Neural cell (in vitro differentiated cells): Measurements from ENCODE around the gene SALL4. TPM values are rescaled to one million over a fixed set of nuclear protein-coding genes. Genes with fewer than 3 reads are reported as not detected.

Source experiments
- H2AFZ ChIP-seq: fragments of 200-600, 300-800 bp; sonication (generic), shearing (Covaris generic); 2 replicates; pipeline ENCODE4 v1.6.0; 2014; ENCODE audit warnings: low read depth, mild to moderate bottlenecking, antibody characterized with exemption, low read length, moderate library complexity
- H3F3A ChIP-seq: fragments of 200-600 bp; shearing (Covaris generic); 2 replicates; pipeline ENCODE4 v1.6.1; 2016; ENCODE audit warnings: mild to moderate bottlenecking, moderate library complexity, mixed read lengths, antibody characterized with exemption, low read length; ENCODE audit not compliant: insufficient read depth, poor library complexity, severe bottlenecking
- H3K27ac ChIP-seq: fragments of 200-600, 300-800 bp; sonication (generic), shearing (Covaris generic); 2 replicates; pipeline ENCODE4 v1.5.1; 2014; ENCODE audit warnings: mild to moderate bottlenecking, low read length, moderate library complexity
- H3K27me3 ChIP-seq: fragments of 300-800, 200-600 bp; sonication (generic), shearing (Covaris generic); 2 replicates; pipeline ENCODE4 v1.6.0; 2014; ENCODE audit warnings: mild to moderate bottlenecking, low read depth, low read length, moderate library complexity; ENCODE audit not compliant: insufficient read depth
- H3K36me3 ChIP-seq: fragments of 300-800, 200-600 bp; sonication (generic), shearing (Covaris generic); 2 replicates; pipeline ENCODE4 v1.5.1; 2014; ENCODE audit warnings: mild to moderate bottlenecking, antibody characterized with exemption, low read length, moderate library complexity; ENCODE audit not compliant: insufficient read depth
- H3K4me2 ChIP-seq: fragments of 300-800, 200-600 bp; sonication (generic), shearing (Covaris generic); 2 replicates; pipeline ENCODE4 v1.6.0; 2014; ENCODE audit warnings: mild to moderate bottlenecking, low read length
- H3K4me3 ChIP-seq: fragments of 300-800, 200-600 bp; sonication (generic), shearing (Covaris generic); 2 replicates; pipeline ENCODE4 v1.5.1; 2014; ENCODE audit warnings: mild to moderate bottlenecking, low read length, moderate library complexity
- H3K79me2 ChIP-seq: fragments of 200-600 bp; shearing (Covaris generic); replicated peaks from 2 replicates; pipeline ENCODE4 v1.6.0; 2014; ENCODE audit warnings: mild to moderate bottlenecking, low read length, moderate library complexity; ENCODE audit not compliant: insufficient read depth
- H3K9ac ChIP-seq: fragments of 300-800, 200-600 bp; sonication (generic), shearing (Covaris generic); 2 replicates; pipeline ENCODE4 v1.6.1; 2016; ENCODE audit warnings: mild to moderate bottlenecking, low read length, mixed read lengths
- H3K9me2 ChIP-seq: fragments of 200-600 bp; shearing (Covaris generic); 2 replicates; pipeline ENCODE4 v1.6.1; 2016; ENCODE audit warnings: mild to moderate bottlenecking, low read length, mixed read lengths; ENCODE audit not compliant: insufficient read depth
- H3K9me3 ChIP-seq: fragments of 200-600, 300-800 bp; sonication (generic), shearing (Covaris generic); 2 replicates; pipeline ENCODE4 v1.6.1; 2016; ENCODE audit warnings: mild to moderate bottlenecking, mixed run types, low read length, moderate library complexity, mixed read lengths
- H4K20me1 ChIP-seq: fragments of 200-600 bp; shearing (Covaris generic); 2 replicates; pipeline ENCODE4 v1.6.1; 2016; ENCODE audit warnings: mild to moderate bottlenecking, mixed run types; ENCODE audit not compliant: insufficient read depth
- CTCF ChIP-seq: fragments of 450-650 bp; IDR thresholded peaks from 2 replicates; pipeline ENCODE4 v1.5.1; 2014; ENCODE audit warnings: antibody characterized with exemption, mild to moderate bottlenecking, moderate library complexity; ENCODE audit not compliant: poor library complexity, severe bottlenecking
- EP300 ChIP-seq: fragments of 450-650 bp; conservative IDR thresholded peaks from 2 replicates; pipeline ENCODE4 v1.6.1; 2014; ENCODE audit warnings: antibody characterized with exemption, mild to moderate bottlenecking, moderate library complexity; ENCODE audit not compliant: poor library complexity, severe bottlenecking
- EZH2 ChIP-seq: fragments of 200-600, 300-800 bp; shearing (Covaris generic), sonication (generic); IDR thresholded peaks from 2 replicates; pipeline ENCODE4 v1.6.1; 2014; ENCODE audit warnings: antibody characterized with exemption, low read length, borderline replicate concordance, mild to moderate bottlenecking; ENCODE audit not compliant: insufficient read depth, poor library complexity, severe bottlenecking
- MXI1 ChIP-seq: fragments of 450-650 bp; conservative IDR thresholded peaks from 2 replicates; pipeline ENCODE4 v1.6.1; 2014; ENCODE audit warnings: antibody characterized with exemption, mild to moderate bottlenecking; ENCODE audit not compliant: poor library complexity, severe bottlenecking
- POLR2AphosphoS5 ChIP-seq: IDR thresholded peaks from 2 replicates; pipeline ENCODE4 v1.6.1; 2012
- RAD21 ChIP-seq: fragments of 450-650 bp; conservative IDR thresholded peaks from 2 replicates; pipeline ENCODE4 v1.6.1; 2014; ENCODE audit warnings: antibody characterized with exemption, mild to moderate bottlenecking, moderate library complexity
- REST ChIP-seq: IDR thresholded peaks from 2 replicates; pipeline ENCODE4 v1.6.1; 2012; ENCODE audit warnings: borderline replicate concordance
- SMC3 ChIP-seq: fragments of 450-650 bp; conservative IDR thresholded peaks from 2 replicates; pipeline ENCODE4 v1.6.1; 2014; ENCODE audit warnings: antibody characterized with exemption, mild to moderate bottlenecking, moderate library complexity; ENCODE audit not compliant: poor library complexity
- TAF1 ChIP-seq: IDR thresholded peaks from 2 replicates; pipeline ENCODE4 v1.6.1; 2012; ENCODE audit warnings: low read depth
- polyA plus RNA-seq: library from polyadenylated mRNA; depleted of rRNA; stranded (reverse); fragments of >200 nt; gene quantifications from 2 replicates; pipeline ENCODE4 v1.2.3, GENCODE V29; 2014

The SALL4 gene
- polyA plus RNA-seq, 1 donor from 2014 or later, result 1.4 TPM

GRCh38 chr20:51769976-51770615 lies 32.2 kb downstream of the SALL4 start:
- no peak overlapping the region for H2AFZ ChIP-seq
- no peaks in the 10 kb centered on the region for H3K9me3 ChIP-seq
- H4K20me1 ChIP-seq, result no peaks in the 10 kb centered on the region
- no peaks in the 10 kb centered on the region for H3F3A ChIP-seq
- no peaks in the 10 kb centered on the region for H3K36me3 ChIP-seq
- no peak overlapping the region for H3K9ac ChIP-seq
- no peak overlapping the region for H3K27ac ChIP-seq
- TF ChIP-seq EZH2 (no peak), RAD21 (no peak), POLR2AphosphoS5 (no peak), SMC3 (no peak), REST (no peak), TAF1 (no peak)
- H3K9me2 ChIP-seq, result no peaks in the 10 kb centered on the region
- H3K4me3 ChIP-seq, result no peak overlapping the region
- no peak overlapping the region for H3K4me2 ChIP-seq
- no peaks in the 10 kb centered on the region for H3K27me3 ChIP-seq
- peaks cover 8% of the 10 kb centered on the region for H3K79me2 ChIP-seq

GRCh38 chr20:51768759-51769517 lies 33.4 kb downstream of the SALL4 start:
- no peaks in the 10 kb centered on the region for H3F3A ChIP-seq
- no peak for TF ChIP-seq EZH2
- no peak for TF ChIP-seq RAD21
- peak; percentile 19 for TF ChIP-seq CTCF
- peak; percentile 17 for TF ChIP-seq SMC3
- peak; percentile 28 for TF ChIP-seq EP300
- TF ChIP-seq REST, result peak; percentile 35
- peak; percentile 50 for TF ChIP-seq MXI1
- TF ChIP-seq POLR2AphosphoS5, result peak; percentile 46
- TF ChIP-seq TAF1, result no peak
- no peaks in the 10 kb centered on the region for H4K20me1 ChIP-seq
- peak overlapping the region; percentile 61 for H3K4me3 ChIP-seq
- no peaks in the 10 kb centered on the region for H3K9me3 ChIP-seq
- peak overlapping the region; percentile 61 for H3K9ac ChIP-seq
- H3K4me2 ChIP-seq, result no peak overlapping the region
- peak overlapping the region; percentile 56 for H2AFZ ChIP-seq
- peaks cover 15% of the 10 kb centered on the region for H3K79me2 ChIP-seq
- no peaks in the 10 kb centered on the region for H3K9me2 ChIP-seq
- H3K27me3 ChIP-seq, result no peaks in the 10 kb centered on the region
- no peaks in the 10 kb centered on the region for H3K36me3 ChIP-seq
- peak overlapping the region; percentile 60 for H3K27ac ChIP-seq
